HepG2 (cell line): ENCODE measurements around the gene PHACTR1. TPM values are rescaled to one million over a fixed set of nuclear protein-coding genes. Genes with fewer than 3 reads are reported as not detected.

ENCODE experiments used
- ATAC-seq: fragments of 200-7000 bp; cut with Tn5 transposase; 3 replicates; pipeline ENCODE4 v1.9.1; 2020; ENCODE audit warnings: mild to moderate bottlenecking, moderate library complexity
- BruUV-seq: library from RNA; stranded (reverse); fragments of 400-500 nt; replicated peaks from 2 replicates; lab custom pipeline; 2021; lab: Mats Ljungman, UMichigan
- CTCF ChIA-PET: fragments of 300-600 bp; formaldehyde crosslinking; extraction: SDS; loops from one replicate; lab custom pipeline; 2021; ENCODE audit warnings: low total read pairs, inconsistent platforms, low intra/inter-chr PET ratio; lab: Yijun Ruan, JAX
- POLR2A ChIA-PET: fragments of 350-600 bp; sonication (Branson Sonifier 250); formaldehyde crosslinking; loops from one replicate; lab custom pipeline; 2020; ENCODE audit warnings: antibody characterized with exemption, inconsistent platforms; lab: Yijun Ruan, JAX
- DNase-seq: peaks from one replicate; pipeline ENCODE4 v3.0.0-alpha.2; 2015; ENCODE audit warnings: low spot score
- FAIRE-seq: peaks from 3 replicates; lab custom pipeline; 2011; peaks lifted over from hg19 to GRCh38; lab: Jason Lieb, UNC
- H2AFZ ChIP-seq: one replicate; pipeline ENCODE4 v1.6.1; 2011; ENCODE audit warnings: low read length, inconsistent platforms
- H3K27ac ChIP-seq: fragments of 300-600 bp; 3 replicates; pipeline ENCODE4 v1.8.0; 2011; ENCODE audit warnings: mixed run types, mild to moderate bottlenecking, mixed read lengths, low read length, inconsistent platforms; ENCODE audit not compliant: insufficient read depth; ENCODE audit errors: extremely low read length
- H3K27me3 ChIP-seq, 2 experiments: fragments of 200-600 bp in 1 of 2; 2 replicates in 1 of 2; 3 replicates in 1 of 2; pipeline versions ENCODE4 v1.6.0 to v1.8.0; 2011; ENCODE audit warnings: low read length in 2 of 2, mild to moderate bottlenecking in 2 of 2, moderate library complexity in 2 of 2, inconsistent platforms in 1 of 2; ENCODE audit not compliant: insufficient read depth in 2 of 2, control insufficient read depth in 1 of 2
- H3K36me3 ChIP-seq, 2 experiments: fragments of 200-600 bp in 1 of 2; replicated peaks in 1 of 2; 2 replicates in 1 of 2; 3 replicates in 1 of 2; pipeline versions ENCODE4 v1.5.1 to v1.8.0; 2011; ENCODE audit warnings: low read length in 2 of 2, inconsistent platforms in 1 of 2; ENCODE audit not compliant: insufficient read depth in 2 of 2, control insufficient read depth in 1 of 2
- H3K4me1 ChIP-seq: 2 replicates; pipeline ENCODE4 v1.5.1; 2012; ENCODE audit warnings: low read length, inconsistent platforms; ENCODE audit not compliant: insufficient read depth
- H3K4me2 ChIP-seq: 2 replicates; pipeline ENCODE4 v1.6.0; 2011; ENCODE audit warnings: low read depth, low read length, inconsistent platforms
- H3K4me3 ChIP-seq, 3 experiments: fragments of 200-600 bp in 1 of 3; sonication (generic), shearing (Covaris generic) in 1 of 3; replicated peaks in 1 of 3; 2 replicates each; pipeline ENCODE4 v1.5.1; 2011 to 2016; ENCODE audit warnings: low read length in 3 of 3, inconsistent platforms in 2 of 3, low read depth in 2 of 3, mild to moderate bottlenecking in 2 of 3, control low read depth in 1 of 3, mixed read lengths in 1 of 3; ENCODE audit not compliant: insufficient read depth in 1 of 3
- H3K79me2 ChIP-seq: one replicate; pipeline ENCODE4 v1.6.1; 2011; ENCODE audit warnings: low read length, inconsistent platforms; ENCODE audit not compliant: insufficient read depth
- H3K9ac ChIP-seq: 2 replicates; pipeline ENCODE4 v1.6.0; 2011; ENCODE audit warnings: mild to moderate bottlenecking, low read depth, low read length, inconsistent platforms; ENCODE audit not compliant: insufficient read depth
- H3K9me3 ChIP-seq: 2 replicates; pipeline ENCODE4 v1.5.1; 2012; ENCODE audit warnings: mild to moderate bottlenecking, low read length
- H4K20me1 ChIP-seq: 2 replicates; pipeline ENCODE4 v1.6.0; 2011; ENCODE audit warnings: inconsistent platforms, mild to moderate bottlenecking, low read length, moderate library complexity; ENCODE audit not compliant: insufficient read depth
- ATF7 ChIP-seq, 2 experiments: fragments of 450-650 bp in 1 of 2; sonication (generic) in 1 of 2; formaldehyde crosslinking in 1 of 2; IDR thresholded peaks; 2 replicates each; pipeline versions ENCODE4 v1.4.0 to v1.6.1; 2016 to 2020; ENCODE audit warnings: antibody characterized with exemption in 1 of 2, mild to moderate bottlenecking in 1 of 2, missing genetic modification reagents in 1 of 2
- ETV6 ChIP-seq: sonication (generic); formaldehyde crosslinking; conservative IDR thresholded peaks from 2 replicates; pipeline ENCODE4 v1.4.0; 2020; ENCODE audit warnings: missing genetic modification reagents
- ONECUT2 ChIP-seq: sonication (generic); formaldehyde crosslinking; IDR thresholded peaks from 2 replicates; pipeline ENCODE4 v1.4.0; 2020; ENCODE audit warnings: missing genetic modification reagents
- ZFAT ChIP-seq: sonication (generic); formaldehyde crosslinking; conservative IDR thresholded peaks from 2 replicates; pipeline ENCODE4 v1.8.1; 2023; ENCODE audit warnings: missing genetic modification reagents, inconsistent platforms
- ZNF281 ChIP-seq: sonication (generic); formaldehyde crosslinking; IDR thresholded peaks from 2 replicates; pipeline ENCODE4 v1.4.0; 2020; ENCODE audit warnings: missing genetic modification reagents, borderline replicate concordance
- ZNF609 ChIP-seq: sonication (generic); formaldehyde crosslinking; IDR thresholded peaks from 2 replicates; pipeline ENCODE4 v1.4.0; 2020; ENCODE audit warnings: mild to moderate bottlenecking, missing genetic modification reagents, borderline replicate concordance
- ZSCAN21 ChIP-seq: sonication (generic); formaldehyde crosslinking; IDR thresholded peaks from 2 replicates; pipeline ENCODE4 v1.8.0; 2022; ENCODE audit warnings: mild to moderate bottlenecking, missing genetic modification reagents, moderate library complexity, borderline replicate concordance
- WGBS: methylation state at CpG from one replicate; pipeline ENCODE4 v1.1.6; 2017; ENCODE audit warnings: low lambda C conversion rate; 5-methylcytosine and 5-hydroxymethylcytosine counted together
- in situ Hi-C: cut with HindIII; loops from 2 replicates; pipeline ENCODE4 v1.10.0; 2017; ENCODE audit warnings: low pct_unique_long_range_greater_than_20kb; ENCODE audit not compliant: extremely low pct_ligation_motif_present
- intact Hi-C: fragments of 100-400 bp; cut with micrococcal nuclease; formaldehyde crosslinking; loops from one replicate; pipeline ENCODE4 v1.10.0; 2022; ENCODE audit not compliant: unreplicated experiment
- polyA plus RNA-seq, 8 experiments: library from polyadenylated mRNA; depleted of rRNA in 3 of 8; stranded (reverse) in 7 of 8; unstranded in 1 of 8; fragments of >200 nt; fragmentation: Illumina TruSeq in 4 of 8; extraction: Trizol in 4 of 8; gene quantifications; 2 replicates each; pipeline versions ENCODE4 v1.2.1 to v1.2.3, GENCODE V29; 2011 to 2016; ENCODE audit warnings: low read depth in 4 of 8, missing spikeins in 1 of 8, mixed read lengths in 1 of 8; ENCODE audit not compliant: insufficient read depth in 1 of 8
- total RNA-seq, 5 experiments: library from RNA; depleted of rRNA; stranded (reverse); fragments of >200 nt; fragmentation: Illumina TruSeq; extraction: Trizol; gene quantifications; 2 replicates each; pipeline ENCODE4 v1.2.3, GENCODE V29; 2016; ENCODE audit warnings: low read depth in 1 of 5

Gene PHACTR1
- total and polyA plus RNA-seq, 2 of the 13 experiments (the other 11 are each of a cell fraction or from before 2014, with no cell fraction given): 0.09 TPM; not detected in 1

GRCh38 chr6:13006578-13007300 is 290.2 kb downstream of the PHACTR1 start:
- FAIRE-seq (no peak), DNase-seq (no peak), ATAC-seq (no peak)
- TF ChIP-seq ZNF609 (CRISPR knock-in tag) (no peak), ATF7 (IDR thresholded peaks at IDR 0.05) (no peak), ATF7 (CRISPR knock-in tag; IDR thresholded peaks at IDR 0.05) (no peak), ETV6 (CRISPR knock-in tag) (no peak), ZFAT (CRISPR knock-in tag) (no peak), ZNF281 (CRISPR knock-in tag) (no peak), ZSCAN21 (no peak), ONECUT2 (CRISPR knock-in tag) (no peak)
- BruUV-seq: no TSS peak
- Histone ChIP-seq H3K9ac (no peak overlapping the region), H3K79me2 (no peaks in the 10 kb centered on the region), H3K9me3 (no peaks in the 10 kb centered on the region), H3K27me3 (peaks cover 0 to 28% of the 10 kb centered on the region in 2 experiments; a peak in 3 of 5 replicates), H3K4me2 (no peak overlapping the region), H3K36me3 (no peaks in the 10 kb centered on the region), H3K27ac (no peak overlapping the region), H3K4me1 (no peaks in the 10 kb centered on the region), H3K4me3 (no peak overlapping the region), H4K20me1 (no peaks in the 10 kb centered on the region), H2AFZ (no peak overlapping the region)
- WGBS: 4% methylated on average over 4 of the region's 4 CpGs
- POLR2A ChIA-PET: no interaction called here
- CTCF ChIA-PET: no interaction called here
- in situ Hi-C loops (no loop called here), intact Hi-C loops (no loop called here)
